Sigmoid colon (tissue), 4 donors: ENCODE results near the gene LHX8.
"Not testable (repeated sequence)": the region's sequence is repeated elsewhere in the genome, so short reads cannot be mapped to it uniquely, and the experiment has no call there.

Experiments
- CTCF ChIP-seq, 4 experiments: fragments of 450-650 bp in 3 of 4; fragments of 200-600 bp in 1 of 4; IDR thresholded peaks; one replicate each; pipeline ENCODE4 v1.5.1; 2016 to 2019; ENCODE audit warnings: antibody characterized with exemption in 4 of 4, mild to moderate bottlenecking in 3 of 4, moderate library complexity in 2 of 4
- EP300 ChIP-seq, 4 donors: sonication (generic); formaldehyde crosslinking; IDR thresholded peaks; one replicate each; pipeline ENCODE4 v1.6.1; 2017; ENCODE audit warnings: antibody characterized with exemption in 4 of 4
- POLR2A ChIP-seq, 2 donors: fragments of 450-650 bp; IDR thresholded peaks; one replicate each; pipeline ENCODE4 v1.6.1; 2016; ENCODE audit warnings: antibody characterized with exemption in 2 of 2, mild to moderate bottlenecking in 2 of 2, moderate library complexity in 2 of 2
- POLR2AphosphoS5 ChIP-seq, 4 donors: sonication (generic); formaldehyde crosslinking; IDR thresholded peaks; one replicate each; pipeline ENCODE4 v1.6.1; 2017; ENCODE audit warnings: antibody characterized with exemption in 4 of 4

- TF ChIP-seq POLR2A, POLR2AphosphoS5, CTCF, EP300 (IDR thresholded peaks at IDR 0.05): not testable (repeated sequence)
These were observed 47.2 kb downstream of the LHX8 start for GRCh38 chr1:75181214-75181955.
